HCT116 (cell line): ENCODE measurements around the gene PHF1. TPM values are rescaled to one million over a fixed set of nuclear protein-coding genes. Genes with fewer than 3 reads are reported as not detected.

Experiments
- ATAC-seq: fragments of 200-7000 bp; cut with Tn5 transposase; 2 replicates; pipeline ENCODE4 v1.9.1; 2020; ENCODE audit warnings: mild to moderate bottlenecking, moderate library complexity
- BruUV-seq: library from RNA; stranded (reverse); fragments of 400-500 nt; replicated peaks from 2 replicates; lab custom pipeline; 2021; lab: Mats Ljungman, UMichigan
- CTCF ChIA-PET: fragments of 300-600 bp; sonication (Branson Sonifier 250); formaldehyde crosslinking; loops from one replicate; lab custom pipeline; 2021; ENCODE audit warnings: antibody characterized with exemption; lab: Charles Lee
- POLR2A ChIA-PET: fragments of 300-600, 350-600 bp; sonication (Branson Sonifier 250); formaldehyde crosslinking; loops from one replicate; lab custom pipeline; 2021; ENCODE audit warnings: antibody characterized with exemption; lab: Charles Lee
- RAD21 ChIA-PET, 2 experiments: fragments of 300-600 bp; sonication (Branson Sonifier 250); formaldehyde crosslinking; loops; one replicate each; lab custom pipeline; 2023; ENCODE audit warnings: low total read pairs in 2 of 2; ENCODE audit not compliant: uncharacterized antibody in 2 of 2, unreplicated experiment in 2 of 2, low non-redundant PET in 1 of 2; lab: Charles Lee
- DNase-seq: peaks from one replicate; pipeline ENCODE4 v3.0.0-alpha.2; 2010; ENCODE audit warnings: low read depth, low spot score
- H2AFZ ChIP-seq: fragments of 200-600 bp; shearing (Covaris generic), sonication (generic); 2 replicates; pipeline ENCODE4 v1.6.1; 2017; ENCODE audit warnings: low read depth, mixed run types, mixed read lengths, antibody characterized with exemption, low read length; ENCODE audit not compliant: poor library complexity, severe bottlenecking
- H3K27ac ChIP-seq: 2 replicates; pipeline ENCODE4 v1.5.1; 2012; ENCODE audit warnings: low read depth, low read length
- H3K27me3 ChIP-seq: fragments of 200-600 bp; sonication (generic); 2 replicates; pipeline ENCODE4 v1.6.1; 2016; ENCODE audit warnings: mixed run types, low read length, mixed read lengths; ENCODE audit not compliant: insufficient read depth
- H3K36me3 ChIP-seq, 2 experiments: fragments of 200-500 bp in 1 of 2; fragments of 200-600 bp in 1 of 2; sonication (Bioruptor generic) in 1 of 2; sonication (generic) in 1 of 2; 2 replicates each; pipeline versions ENCODE4 v1.5.1 to v1.6.1; 2014 to 2016; ENCODE audit warnings: low read length in 2 of 2, inconsistent platforms in 1 of 2, mixed read lengths in 1 of 2, mixed run types in 1 of 2; ENCODE audit not compliant: insufficient read depth in 2 of 2, control insufficient read depth in 1 of 2
- H3K4me1 ChIP-seq, 2 experiments: fragments of 200-600 bp in 1 of 2; sonication (generic) in 1 of 2; 2 replicates each; pipeline versions ENCODE4 v1.5.1 to v1.6.1; 2012 to 2017; ENCODE audit warnings: low read length in 2 of 2, inconsistent platforms in 1 of 2, mild to moderate bottlenecking in 1 of 2, mixed read lengths in 1 of 2, mixed run types in 1 of 2, moderate library complexity in 1 of 2; ENCODE audit not compliant: insufficient read depth in 2 of 2, control insufficient read depth in 1 of 2
- H3K4me2 ChIP-seq: fragments of 200-600 bp; sonication (generic); 2 replicates; pipeline ENCODE4 v1.6.1; 2017; ENCODE audit warnings: mixed run types, low read length, mixed read lengths
- H3K4me3 ChIP-seq, 2 experiments: fragments of 200-600 bp in 1 of 2; sonication (generic) in 1 of 2; replicated peaks in 1 of 2; 2 replicates each; pipeline ENCODE4 v1.5.1; 2011 to 2016; ENCODE audit warnings: low read length in 2 of 2, control low read depth in 1 of 2, low read depth in 1 of 2, mild to moderate bottlenecking in 1 of 2, mixed read lengths in 1 of 2, mixed run types in 1 of 2
- H3K79me2 ChIP-seq: fragments of 200-600 bp; sonication (generic); 2 replicates; pipeline ENCODE4 v1.6.1; 2017; ENCODE audit warnings: mild to moderate bottlenecking, mixed run types, low read length, moderate library complexity, mixed read lengths; ENCODE audit not compliant: insufficient read depth
- H3K9ac ChIP-seq: fragments of 200-600 bp; sonication (generic); 2 replicates; pipeline ENCODE4 v1.6.1; 2016; ENCODE audit warnings: low read length, mixed read lengths
- H3K9me2 ChIP-seq: fragments of 200-600 bp; sonication (generic), shearing (Covaris generic); 2 replicates; pipeline ENCODE4 v1.6.1; 2017; ENCODE audit warnings: mixed run types, mild to moderate bottlenecking, moderate library complexity; ENCODE audit not compliant: insufficient read depth
- H3K9me3 ChIP-seq, 2 experiments: fragments of 200-500 bp in 1 of 2; fragments of 200-600 bp in 1 of 2; sonication (Bioruptor generic) in 1 of 2; sonication (generic) in 1 of 2; 2 replicates each; pipeline ENCODE4 v1.6.1; 2014 to 2017; ENCODE audit warnings: low read length in 2 of 2, mixed read lengths in 2 of 2, inconsistent platforms in 1 of 2, low read depth in 1 of 2, mild to moderate bottlenecking in 1 of 2, mixed run types in 1 of 2, moderate library complexity in 1 of 2; ENCODE audit not compliant: control insufficient read depth in 1 of 2, insufficient read depth in 1 of 2
- H4K20me1 ChIP-seq: fragments of 200-600 bp; sonication (generic), shearing (Covaris generic); 2 replicates; pipeline ENCODE4 v1.6.1; 2017; ENCODE audit warnings: mixed run types, mild to moderate bottlenecking, moderate library complexity; ENCODE audit not compliant: insufficient read depth
- ATF3 ChIP-seq: IDR thresholded peaks from 2 replicates; pipeline ENCODE4 v1.6.1; 2012
- CBX3 ChIP-seq: IDR thresholded peaks from 2 replicates; pipeline ENCODE4 v1.6.1; 2012; ENCODE audit warnings: low read depth
- CEBPB ChIP-seq: IDR thresholded peaks from 2 replicates; pipeline ENCODE4 v1.6.1; 2012; ENCODE audit warnings: low read depth
- CTCF ChIP-seq, 3 experiments: fragments of 200-600 bp in 1 of 3; sonication (generic) in 1 of 3; IDR thresholded peaks in 2 of 3; conservative IDR thresholded peaks in 1 of 3; 2 replicates each; pipeline ENCODE4 v1.5.1; 2012 to 2017; ENCODE audit warnings: low read depth in 2 of 3, low read length in 2 of 3, antibody characterized with exemption in 1 of 3, borderline replicate concordance in 1 of 3, control low read depth in 1 of 3, mild to moderate bottlenecking in 1 of 3, mixed read lengths in 1 of 3, mixed run types in 1 of 3, moderate library complexity in 1 of 3; ENCODE audit not compliant: insufficient read depth in 1 of 3
- EGR1 ChIP-seq: IDR thresholded peaks from 2 replicates; pipeline ENCODE4 v1.6.1; 2012; ENCODE audit warnings: low read depth
- EZH2 ChIP-seq: fragments of 200-600 bp; sonication (generic); IDR thresholded peaks from 2 replicates; pipeline ENCODE4 v1.6.1; 2017; ENCODE audit warnings: antibody characterized with exemption, mixed run types
- EZH2phosphoT487 ChIP-seq: fragments of 200-600 bp; IDR thresholded peaks from 2 replicates; pipeline ENCODE4 v1.6.1; 2018; ENCODE audit warnings: antibody characterized with exemption, borderline replicate concordance
- FOSL1 ChIP-seq: IDR thresholded peaks from 2 replicates; pipeline ENCODE4 v1.6.1; 2012; ENCODE audit warnings: low read depth
- MAX ChIP-seq: IDR thresholded peaks from 2 replicates; pipeline ENCODE4 v1.6.1; 2012
- POLR2A ChIP-seq: IDR thresholded peaks from 2 replicates; pipeline ENCODE4 v1.7.0; 2011; ENCODE audit warnings: borderline replicate concordance; ENCODE audit not compliant: insufficient read depth, insufficient read length; ENCODE audit errors: extremely low read depth
- POLR2AphosphoS5 ChIP-seq: IDR thresholded peaks from 2 replicates; pipeline ENCODE4 v1.6.1; 2011; ENCODE audit warnings: mild to moderate bottlenecking, low read depth, low read length, moderate library complexity
- RAD21 ChIP-seq: IDR thresholded peaks from 2 replicates; pipeline ENCODE4 v1.6.1; 2012; ENCODE audit warnings: low read depth, mild to moderate bottlenecking
- REST ChIP-seq: IDR thresholded peaks from 2 replicates; pipeline ENCODE4 v1.6.1; 2012; ENCODE audit warnings: low read depth
- SIN3A ChIP-seq: IDR thresholded peaks from 2 replicates; pipeline ENCODE4 v1.6.1; 2012; ENCODE audit warnings: low read depth
- SRF ChIP-seq: IDR thresholded peaks from 2 replicates; pipeline ENCODE4 v1.6.1; 2012; ENCODE audit warnings: low read depth
- TCF7L2 ChIP-seq: IDR thresholded peaks from 2 replicates; pipeline ENCODE4 v1.7.0; 2011; ENCODE audit warnings: borderline replicate concordance, inconsistent platforms; ENCODE audit not compliant: insufficient read depth, insufficient read length; ENCODE audit errors: extremely low read depth
- ZBTB33 ChIP-seq: IDR thresholded peaks from 2 replicates; pipeline ENCODE4 v1.6.1; 2011; ENCODE audit warnings: mild to moderate bottlenecking, low read length, moderate library complexity; ENCODE audit not compliant: insufficient replicate concordance; ENCODE audit errors: extremely low read depth
- ZFX ChIP-seq: fragments of 450-650 bp; IDR thresholded peaks from 2 replicates; pipeline ENCODE4 v1.6.1; 2017
- intact Hi-C: fragments of 100-400 bp; cut with micrococcal nuclease; formaldehyde crosslinking; loops from 2 replicates; pipeline ENCODE4 v1.10.0; 2022
- total RNA-seq: library from RNA; stranded (reverse); gene quantifications from one replicate; pipeline ENCODE4 v1.2.1, GENCODE V29; 2021; ENCODE audit not compliant: unreplicated experiment

Gene PHF1
- total RNA-seq, 1 experiment from 2014 or later, result 40.2 TPM

GRCh38 chr6:33434961-33435360, 24.1 kb downstream of the PHF1 start:
- H3K9me2 ChIP-seq, result no peaks in the 10 kb centered on the region
- POLR2A ChIA-PET, result no interaction called here
- H4K20me1 ChIP-seq, result no peaks in the 10 kb centered on the region
- RAD21 ChIA-PET, result no interaction called here
- TF ChIP-seq POLR2AphosphoS5, result no peak
- no peak for TF ChIP-seq SRF
- TF ChIP-seq ZBTB33, result no peak
- no peak for TF ChIP-seq CBX3
- no peak for TF ChIP-seq SIN3A
- TF ChIP-seq EZH2phosphoT487, result no peak
- no peak for TF ChIP-seq REST
- no peak for TF ChIP-seq ZFX
- no peak for TF ChIP-seq CTCF (IDR thresholded peaks at IDR 0.05 in 2 of 3, conservative IDR thresholded peaks at IDR 0.05 in 1 of 3; ENCODE audit: borderline replicate concordance in 1 of 3, insufficient read depth in 1 of 3, low read depth in 2 of 3, low read length in 2 of 3)
- no peak for TF ChIP-seq RAD21
- TF ChIP-seq EGR1, result no peak
- TF ChIP-seq ATF3, result no peak
- TF ChIP-seq POLR2A, result no peak
- no peak for TF ChIP-seq CEBPB
- TF ChIP-seq EZH2, result no peak
- no peak for TF ChIP-seq MAX
- TF ChIP-seq FOSL1, result no peak
- no peak for TF ChIP-seq TCF7L2
- no peak overlapping the region for H3K9ac ChIP-seq
- ATAC-seq, result no peak
- no peak for DNase-seq
- intact Hi-C loops, result no loop called here
- CTCF ChIA-PET, result no interaction called here
- no peaks in the 10 kb centered on the region for H3K9me3 ChIP-seq
- peaks cover 16 to 42% of the 10 kb centered on the region in 2 experiments for H3K4me1 ChIP-seq
- H3K27me3 ChIP-seq, result no peaks in the 10 kb centered on the region
- BruUV-seq, result no TSS peak
- no peak overlapping the region for H3K27ac ChIP-seq
- H3K36me3 ChIP-seq, result peaks cover 2 to 7% of the 10 kb centered on the region in 2 experiments; a peak in 2 of 4 replicates
- H3K79me2 ChIP-seq, result no peaks in the 10 kb centered on the region
- no peak overlapping the region for H3K4me2 ChIP-seq
- H3K4me3 ChIP-seq, result no peak overlapping the region
- H2AFZ ChIP-seq, result no peak overlapping the region
